HL-60 (cell line): ENCODE measurements around the gene FAF1.

Experiments used
- DNase-seq, 2 experiments: peaks; one replicate each; pipeline ENCODE4 v3.0.0-alpha.2; 2010 to 2020; ENCODE audit warnings: low read depth in 1 of 2, low spot score in 1 of 2
- H3K27ac ChIP-seq: fragments of 250-450 bp; sonication (Bioruptor Pico); replicated peaks from 2 replicates; pipeline ENCODE4 v1.5.1; 2020; ENCODE audit warnings: mild to moderate bottlenecking, moderate library complexity
- H3K27me3 ChIP-seq: fragments of 250-450 bp; sonication (Bioruptor Pico); 2 replicates; pipeline ENCODE4 v1.5.1; 2021; ENCODE audit warnings: mild to moderate bottlenecking, moderate library complexity; ENCODE audit not compliant: insufficient read depth, poor library complexity, severe bottlenecking
- H3K4me3 ChIP-seq: replicated peaks from 2 replicates; pipeline ENCODE4 v1.5.1; 2011; ENCODE audit warnings: mild to moderate bottlenecking, control low read depth, low read length; ENCODE audit not compliant: insufficient read depth
- GABPA ChIP-seq: IDR thresholded peaks from 2 replicates; pipeline ENCODE4 v1.6.1; 2012; ENCODE audit warnings: low read depth
- POLR2AphosphoS5 ChIP-seq: IDR thresholded peaks from 2 replicates; pipeline ENCODE4 v1.6.1; 2012; ENCODE audit warnings: low read depth
- SPI1 ChIP-seq: IDR thresholded peaks from 2 replicates; pipeline ENCODE4 v1.6.1; 2012; ENCODE audit warnings: low read depth, mild to moderate bottlenecking, borderline replicate concordance
- TF ChIP-seq, protein P1 (sequence below): IDR thresholded peaks from one replicate; pipeline ENCODE4 v1.5.1; 2011; ENCODE audit warnings: low read length, control low read depth, inconsistent platforms; ENCODE audit not compliant: insufficient read depth
- TF ChIP-seq, protein P2 (sequence below): IDR thresholded peaks from 2 replicates; pipeline ENCODE4 v1.6.1; 2012; ENCODE audit warnings: low read depth; ENCODE audit not compliant: insufficient replicate concordance

Gene FAF1

DNA sequence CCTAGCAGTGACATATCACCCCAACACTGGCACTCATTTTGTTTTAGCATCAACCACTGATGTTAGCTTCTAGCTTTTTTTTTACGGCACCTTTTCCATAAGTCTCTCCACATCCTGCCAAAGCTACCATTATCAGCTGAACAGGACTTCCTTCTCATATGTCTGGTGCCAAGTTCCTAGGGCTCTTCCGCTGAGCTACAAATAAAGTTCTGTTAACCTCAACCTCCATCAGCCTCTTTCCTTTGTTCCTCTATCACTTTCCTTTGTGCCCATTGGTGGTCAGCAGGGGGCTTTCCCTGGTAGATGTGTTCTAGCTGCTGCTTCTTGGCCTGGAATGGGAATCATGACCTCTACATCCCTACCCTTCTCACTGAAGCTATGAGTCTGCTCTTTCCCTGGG lies 163.8 kb downstream of the FAF1 start:
- Histone ChIP-seq H3K27ac (no peak overlapping the region), H3K27me3 (no peaks in the 10 kb centered on the region), H3K4me3 (no peak overlapping the region)
- DNase-seq = no peak
- TF ChIP-seq GABPA (no peak), POLR2AphosphoS5 (no peak), SPI1 (no peak)
- TF ChIP-seq, protein P1, sequence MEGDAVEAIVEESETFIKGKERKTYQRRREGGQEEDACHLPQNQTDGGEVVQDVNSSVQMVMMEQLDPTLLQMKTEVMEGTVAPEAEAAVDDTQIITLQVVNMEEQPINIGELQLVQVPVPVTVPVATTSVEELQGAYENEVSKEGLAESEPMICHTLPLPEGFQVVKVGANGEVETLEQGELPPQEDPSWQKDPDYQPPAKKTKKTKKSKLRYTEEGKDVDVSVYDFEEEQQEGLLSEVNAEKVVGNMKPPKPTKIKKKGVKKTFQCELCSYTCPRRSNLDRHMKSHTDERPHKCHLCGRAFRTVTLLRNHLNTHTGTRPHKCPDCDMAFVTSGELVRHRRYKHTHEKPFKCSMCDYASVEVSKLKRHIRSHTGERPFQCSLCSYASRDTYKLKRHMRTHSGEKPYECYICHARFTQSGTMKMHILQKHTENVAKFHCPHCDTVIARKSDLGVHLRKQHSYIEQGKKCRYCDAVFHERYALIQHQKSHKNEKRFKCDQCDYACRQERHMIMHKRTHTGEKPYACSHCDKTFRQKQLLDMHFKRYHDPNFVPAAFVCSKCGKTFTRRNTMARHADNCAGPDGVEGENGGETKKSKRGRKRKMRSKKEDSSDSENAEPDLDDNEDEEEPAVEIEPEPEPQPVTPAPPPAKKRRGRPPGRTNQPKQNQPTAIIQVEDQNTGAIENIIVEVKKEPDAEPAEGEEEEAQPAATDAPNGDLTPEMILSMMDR = no peak
- TF ChIP-seq, protein P2, sequence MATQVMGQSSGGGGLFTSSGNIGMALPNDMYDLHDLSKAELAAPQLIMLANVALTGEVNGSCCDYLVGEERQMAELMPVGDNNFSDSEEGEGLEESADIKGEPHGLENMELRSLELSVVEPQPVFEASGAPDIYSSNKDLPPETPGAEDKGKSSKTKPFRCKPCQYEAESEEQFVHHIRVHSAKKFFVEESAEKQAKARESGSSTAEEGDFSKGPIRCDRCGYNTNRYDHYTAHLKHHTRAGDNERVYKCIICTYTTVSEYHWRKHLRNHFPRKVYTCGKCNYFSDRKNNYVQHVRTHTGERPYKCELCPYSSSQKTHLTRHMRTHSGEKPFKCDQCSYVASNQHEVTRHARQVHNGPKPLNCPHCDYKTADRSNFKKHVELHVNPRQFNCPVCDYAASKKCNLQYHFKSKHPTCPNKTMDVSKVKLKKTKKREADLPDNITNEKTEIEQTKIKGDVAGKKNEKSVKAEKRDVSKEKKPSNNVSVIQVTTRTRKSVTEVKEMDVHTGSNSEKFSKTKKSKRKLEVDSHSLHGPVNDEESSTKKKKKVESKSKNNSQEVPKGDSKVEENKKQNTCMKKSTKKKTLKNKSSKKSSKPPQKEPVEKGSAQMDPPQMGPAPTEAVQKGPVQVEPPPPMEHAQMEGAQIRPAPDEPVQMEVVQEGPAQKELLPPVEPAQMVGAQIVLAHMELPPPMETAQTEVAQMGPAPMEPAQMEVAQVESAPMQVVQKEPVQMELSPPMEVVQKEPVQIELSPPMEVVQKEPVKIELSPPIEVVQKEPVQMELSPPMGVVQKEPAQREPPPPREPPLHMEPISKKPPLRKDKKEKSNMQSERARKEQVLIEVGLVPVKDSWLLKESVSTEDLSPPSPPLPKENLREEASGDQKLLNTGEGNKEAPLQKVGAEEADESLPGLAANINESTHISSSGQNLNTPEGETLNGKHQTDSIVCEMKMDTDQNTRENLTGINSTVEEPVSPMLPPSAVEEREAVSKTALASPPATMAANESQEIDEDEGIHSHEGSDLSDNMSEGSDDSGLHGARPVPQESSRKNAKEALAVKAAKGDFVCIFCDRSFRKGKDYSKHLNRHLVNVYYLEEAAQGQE = no peak

DNA sequence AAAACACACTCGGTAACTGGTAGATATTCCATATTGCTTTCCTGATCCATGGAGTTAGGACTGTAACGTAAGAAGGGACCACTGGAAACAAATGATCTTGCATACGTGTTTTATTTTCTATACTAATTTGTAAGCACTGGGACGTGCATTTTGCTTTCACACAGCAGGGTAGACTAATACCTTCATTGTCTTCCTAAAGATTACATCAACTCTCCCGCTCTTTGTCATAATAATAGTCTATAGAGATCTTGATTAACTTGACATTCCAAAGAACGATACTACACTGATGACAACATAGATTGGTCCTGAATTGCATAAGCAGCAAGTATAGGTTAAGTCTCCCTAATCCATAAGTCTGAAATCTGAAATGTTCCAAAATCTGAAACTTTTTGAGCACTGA lies 166.5 kb downstream of the FAF1 start:
- H3K4me3 ChIP-seq = no peak overlapping the region
- H3K27ac ChIP-seq = no peak overlapping the region
- H3K27me3 ChIP-seq = no peaks in the 10 kb centered on the region
- DNase-seq = no peak
- TF ChIP-seq SPI1 = no peak
- TF ChIP-seq, protein P1 = no peak
- TF ChIP-seq GABPA = no peak
- TF ChIP-seq, protein P2 = no peak
- no peak for TF ChIP-seq POLR2AphosphoS5

DNA sequence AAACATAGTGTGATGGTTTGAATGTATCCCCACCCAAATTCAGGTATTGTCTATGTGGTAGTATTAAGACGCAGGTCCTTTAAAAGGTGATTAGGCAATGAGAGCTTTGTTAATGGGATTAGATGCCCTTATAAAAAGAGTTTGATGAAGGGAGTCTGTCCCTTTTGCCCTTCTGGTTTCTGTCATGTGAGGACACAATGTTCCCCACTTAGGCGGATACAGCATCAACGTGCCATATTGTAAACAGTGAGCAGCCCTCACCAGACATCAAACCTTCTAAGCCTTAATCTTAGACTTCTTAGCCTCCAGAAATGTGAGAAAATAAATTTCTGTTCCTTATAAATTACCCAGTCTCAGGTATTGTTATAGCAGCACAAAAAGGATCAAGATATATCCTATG lies 172.8 kb downstream of the FAF1 start:
- H3K4me3 ChIP-seq = no peak overlapping the region
- H3K27me3 ChIP-seq = no peaks in the 10 kb centered on the region
- TF ChIP-seq POLR2AphosphoS5 (no peak), GABPA (no peak), SPI1 (no peak)
- TF ChIP-seq, protein P2 = no peak
- TF ChIP-seq, protein P1 = no peak
- DNase-seq = no peak
- H3K27ac ChIP-seq = no peak overlapping the region
